GM06990 (cell line): ENCODE data around the gene C5orf63.

Experiments used
- DNase-seq: peaks from one replicate; pipeline ENCODE4 v3.0.0-alpha.2; 2011; ENCODE audit not compliant: insufficient read length; ENCODE audit errors: extremely low read depth
- H3K27me3 ChIP-seq: replicated peaks from 2 replicates; pipeline ENCODE4 v1.6.0; 2011; ENCODE audit warnings: low read length; ENCODE audit not compliant: control insufficient read depth, insufficient read depth
- H3K36me3 ChIP-seq: 2 replicates; pipeline ENCODE4 v1.5.1; 2011; ENCODE audit warnings: low read length; ENCODE audit not compliant: control insufficient read depth, insufficient read depth
- H3K4me3 ChIP-seq: replicated peaks from 2 replicates; pipeline ENCODE4 v1.5.1; 2011; ENCODE audit warnings: low read depth, mild to moderate bottlenecking, control low read depth, low read length
- TF ChIP-seq, protein P1 (sequence below): IDR thresholded peaks from 2 replicates; pipeline ENCODE4 v1.5.1; 2011; ENCODE audit warnings: low read length, control low read depth, mild to moderate bottlenecking, inconsistent platforms; ENCODE audit not compliant: insufficient read depth, poor library complexity, severe bottlenecking

Gene C5orf63

DNA sequence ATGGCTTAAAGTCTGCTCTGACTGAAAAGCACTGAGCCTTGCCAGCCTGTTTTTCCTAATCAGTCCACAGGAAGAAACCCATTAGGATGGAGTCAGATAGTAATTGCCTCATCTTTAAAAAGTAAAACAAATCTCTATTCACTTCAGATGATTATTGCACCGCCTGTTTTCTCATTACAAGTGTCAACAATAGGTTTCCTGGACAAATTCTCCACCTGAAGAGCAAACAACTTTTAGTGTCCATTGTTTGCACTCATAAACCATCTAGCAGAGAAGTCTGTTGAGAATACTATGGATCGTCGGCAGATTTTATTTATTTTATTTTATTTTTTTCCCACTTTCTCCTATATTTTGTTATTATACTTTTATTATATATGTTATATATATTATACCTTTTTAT, 20.3 kb downstream of the C5orf63 start:
- Histone ChIP-seq H3K36me3 (peaks cover 1% of the 10 kb centered on the region; the same call in 1 of the 2 replicates), H3K4me3 (no peak overlapping the region), H3K27me3 (no peaks in the 10 kb centered on the region)
- DNase-seq: no peak
- TF ChIP-seq, protein P1, sequence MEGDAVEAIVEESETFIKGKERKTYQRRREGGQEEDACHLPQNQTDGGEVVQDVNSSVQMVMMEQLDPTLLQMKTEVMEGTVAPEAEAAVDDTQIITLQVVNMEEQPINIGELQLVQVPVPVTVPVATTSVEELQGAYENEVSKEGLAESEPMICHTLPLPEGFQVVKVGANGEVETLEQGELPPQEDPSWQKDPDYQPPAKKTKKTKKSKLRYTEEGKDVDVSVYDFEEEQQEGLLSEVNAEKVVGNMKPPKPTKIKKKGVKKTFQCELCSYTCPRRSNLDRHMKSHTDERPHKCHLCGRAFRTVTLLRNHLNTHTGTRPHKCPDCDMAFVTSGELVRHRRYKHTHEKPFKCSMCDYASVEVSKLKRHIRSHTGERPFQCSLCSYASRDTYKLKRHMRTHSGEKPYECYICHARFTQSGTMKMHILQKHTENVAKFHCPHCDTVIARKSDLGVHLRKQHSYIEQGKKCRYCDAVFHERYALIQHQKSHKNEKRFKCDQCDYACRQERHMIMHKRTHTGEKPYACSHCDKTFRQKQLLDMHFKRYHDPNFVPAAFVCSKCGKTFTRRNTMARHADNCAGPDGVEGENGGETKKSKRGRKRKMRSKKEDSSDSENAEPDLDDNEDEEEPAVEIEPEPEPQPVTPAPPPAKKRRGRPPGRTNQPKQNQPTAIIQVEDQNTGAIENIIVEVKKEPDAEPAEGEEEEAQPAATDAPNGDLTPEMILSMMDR: no peak

GRCh38 chr5:127051591-127051990, 21.7 kb downstream of the C5orf63 start:
- Histone ChIP-seq H3K27me3 (no peaks in the 10 kb centered on the region), H3K36me3 (peaks cover 4% of the 10 kb centered on the region; the same call in 1 of the 2 replicates), H3K4me3 (no peak overlapping the region)
- no peak for DNase-seq
- TF ChIP-seq, protein P1: no peak

GRCh38 chr5:127046343-127047072, 26.8 kb downstream of the C5orf63 start:
- peaks cover 4% of the 10 kb centered on the region for H3K36me3 ChIP-seq
- TF ChIP-seq, protein P1: no peak
- no peaks in the 10 kb centered on the region for H3K27me3 ChIP-seq
- DNase-seq: no peak
- no peak overlapping the region for H3K4me3 ChIP-seq

GRCh38 chr5:127042593-127042992, 30.7 kb downstream of the C5orf63 start:
- Histone ChIP-seq H3K36me3 (peaks cover 4% of the 10 kb centered on the region), H3K27me3 (no peaks in the 10 kb centered on the region), H3K4me3 (no peak overlapping the region)
- TF ChIP-seq, protein P1: peak; percentile 17
- DNase-seq: no peak

DNA sequence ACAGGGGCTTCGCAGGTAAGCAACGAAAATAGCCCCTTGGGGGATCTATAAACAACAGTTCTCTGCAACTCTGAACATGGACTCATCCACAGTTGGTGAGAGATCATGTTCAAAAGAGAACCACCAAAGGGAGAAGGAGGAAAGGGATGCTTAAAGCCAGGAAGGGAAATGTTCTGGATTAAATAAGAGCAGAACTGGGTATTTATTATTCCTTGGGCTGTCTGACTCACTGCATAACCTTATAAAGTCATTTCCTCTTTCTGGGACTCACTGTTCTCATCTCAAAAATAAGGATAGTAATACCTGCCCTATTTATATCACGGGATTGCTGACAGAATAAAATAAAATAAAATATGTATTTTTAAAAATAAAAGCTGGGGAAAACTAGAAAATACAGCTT, 31.7 kb downstream of the C5orf63 start:
- Histone ChIP-seq H3K36me3 (peaks cover 1% of the 10 kb centered on the region), H3K27me3 (no peaks in the 10 kb centered on the region), H3K4me3 (no peak overlapping the region)
- TF ChIP-seq, protein P1: no peak
- DNase-seq: no peak
